ENCODE results near the gene BORCS5.

Gene BORCS5

DNA sequence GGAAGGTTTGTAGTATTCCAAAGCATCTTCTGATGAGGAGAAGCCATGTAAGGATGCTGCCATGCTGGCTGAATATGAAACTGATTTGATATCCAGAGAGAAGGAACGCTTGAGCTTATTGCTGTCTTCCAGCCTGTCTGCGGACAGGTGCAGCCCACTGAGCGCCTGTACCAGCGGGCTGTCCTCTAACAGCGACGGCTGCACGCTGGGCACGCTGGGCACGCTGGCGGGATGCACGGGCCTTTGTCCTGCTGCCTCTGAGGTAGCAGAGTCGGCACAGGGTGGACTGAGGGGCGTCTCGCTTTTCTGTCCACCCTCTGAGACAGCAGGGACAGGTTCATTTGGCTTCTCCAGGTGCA lies 120.6 kb downstream of the BORCS5 start:
- TF ChIP-seq, protein P1, sequence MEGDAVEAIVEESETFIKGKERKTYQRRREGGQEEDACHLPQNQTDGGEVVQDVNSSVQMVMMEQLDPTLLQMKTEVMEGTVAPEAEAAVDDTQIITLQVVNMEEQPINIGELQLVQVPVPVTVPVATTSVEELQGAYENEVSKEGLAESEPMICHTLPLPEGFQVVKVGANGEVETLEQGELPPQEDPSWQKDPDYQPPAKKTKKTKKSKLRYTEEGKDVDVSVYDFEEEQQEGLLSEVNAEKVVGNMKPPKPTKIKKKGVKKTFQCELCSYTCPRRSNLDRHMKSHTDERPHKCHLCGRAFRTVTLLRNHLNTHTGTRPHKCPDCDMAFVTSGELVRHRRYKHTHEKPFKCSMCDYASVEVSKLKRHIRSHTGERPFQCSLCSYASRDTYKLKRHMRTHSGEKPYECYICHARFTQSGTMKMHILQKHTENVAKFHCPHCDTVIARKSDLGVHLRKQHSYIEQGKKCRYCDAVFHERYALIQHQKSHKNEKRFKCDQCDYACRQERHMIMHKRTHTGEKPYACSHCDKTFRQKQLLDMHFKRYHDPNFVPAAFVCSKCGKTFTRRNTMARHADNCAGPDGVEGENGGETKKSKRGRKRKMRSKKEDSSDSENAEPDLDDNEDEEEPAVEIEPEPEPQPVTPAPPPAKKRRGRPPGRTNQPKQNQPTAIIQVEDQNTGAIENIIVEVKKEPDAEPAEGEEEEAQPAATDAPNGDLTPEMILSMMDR (IDR thresholded peaks at IDR 0.05; ENCODE audit: low read depth, low read length): no peak
- DNase-seq (ENCODE audit: low read depth, low spot score): no peak
- in situ Hi-C loops (cut with HindIII; ENCODE audit: low sequenced_read_pairs): no loop called here
- no peak overlapping the region for H3K4me3 ChIP-seq (ENCODE audit: low read depth, low read length)

DNA sequence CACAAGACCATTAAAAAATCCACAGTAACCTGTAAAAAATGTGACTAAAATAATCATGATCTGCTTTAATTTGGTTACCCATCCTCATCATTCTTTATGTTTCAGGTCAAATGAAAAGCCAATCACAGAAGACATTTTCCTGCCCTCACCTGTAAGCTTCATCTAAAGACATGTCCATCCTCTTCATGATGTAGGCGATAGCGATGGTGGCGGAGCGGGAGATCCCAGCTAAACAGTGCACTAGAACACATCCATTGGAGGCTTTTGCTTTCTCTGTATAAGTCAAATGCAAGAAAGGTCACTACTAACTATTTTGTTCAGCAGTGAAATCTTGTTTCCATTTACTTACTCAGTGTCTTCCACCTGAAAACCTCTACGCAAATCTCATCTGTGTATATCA lies 123.2 kb downstream of the BORCS5 start:
- no peak for DNase-seq (ENCODE audit: low read depth, low spot score)
- no peak overlapping the region for H3K4me3 ChIP-seq (ENCODE audit: low read depth, low read length)
- in situ Hi-C loops (cut with HindIII; ENCODE audit: low sequenced_read_pairs): no loop called here
- TF ChIP-seq, protein P1 (IDR thresholded peaks at IDR 0.05; ENCODE audit: low read depth, low read length): no peak

DNA sequence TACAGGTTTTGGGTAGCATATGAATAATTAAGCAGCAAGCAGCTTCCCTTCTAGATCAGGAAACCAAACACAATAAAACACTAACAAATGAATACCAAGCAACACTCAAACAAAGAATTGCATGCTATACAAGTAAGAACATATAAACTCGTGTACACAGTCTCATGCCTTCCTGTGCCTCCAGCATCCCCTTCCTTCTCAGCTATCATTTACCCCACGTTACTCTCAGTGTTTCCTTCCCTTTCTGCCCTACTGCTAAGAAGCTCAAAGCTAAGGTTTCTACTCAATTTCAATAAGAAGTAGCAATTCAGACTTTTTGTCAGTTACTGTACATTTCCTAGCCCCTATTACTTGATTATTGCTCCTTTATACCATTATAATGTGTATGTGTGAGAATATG lies 124.8 kb downstream of the BORCS5 start:
- DNase-seq (ENCODE audit: low read depth, low spot score): no peak
- in situ Hi-C loops (cut with HindIII; ENCODE audit: low sequenced_read_pairs): no loop called here
- no peak overlapping the region for H3K4me3 ChIP-seq (ENCODE audit: low read depth, low read length)
- TF ChIP-seq, protein P1 (IDR thresholded peaks at IDR 0.05; ENCODE audit: low read depth, low read length): no peak

DNA sequence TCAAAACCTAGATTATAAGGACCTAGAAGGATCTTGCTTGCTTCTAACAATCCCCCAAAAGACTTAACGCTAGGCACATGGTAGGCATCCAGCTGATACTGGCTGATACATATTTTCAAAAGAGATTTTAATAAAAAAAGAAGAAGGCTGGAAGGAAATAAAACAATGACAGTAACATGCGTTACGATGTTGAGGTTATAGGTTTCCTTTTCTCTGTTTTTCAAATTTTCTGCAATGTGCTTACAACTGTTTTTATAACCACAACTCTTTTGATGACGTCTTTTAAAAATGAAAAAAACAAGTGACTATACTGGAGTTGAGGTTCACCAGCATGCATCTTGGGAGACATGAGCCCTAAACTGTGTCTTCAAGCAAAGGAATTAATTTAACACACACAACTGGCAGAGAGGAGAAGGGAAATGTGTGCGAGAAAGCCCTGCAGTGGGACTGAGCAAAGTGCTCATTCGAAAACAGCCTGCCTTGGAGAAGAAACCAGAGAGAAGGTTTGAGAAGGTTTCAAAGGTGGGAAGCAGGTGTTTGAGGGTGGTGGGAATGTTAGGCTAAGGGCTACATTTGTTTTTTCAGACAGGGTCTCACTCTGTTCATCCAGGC lies 125.4 kb downstream of the BORCS5 start:
- in situ Hi-C loops (cut with HindIII; ENCODE audit: low sequenced_read_pairs): no loop called here
- no peak overlapping the region for H3K4me3 ChIP-seq (ENCODE audit: low read depth, low read length)
- TF ChIP-seq, protein P1 (IDR thresholded peaks at IDR 0.05; ENCODE audit: low read depth, low read length): no peak
- no peak for DNase-seq (ENCODE audit: low read depth, low spot score)

DNA sequence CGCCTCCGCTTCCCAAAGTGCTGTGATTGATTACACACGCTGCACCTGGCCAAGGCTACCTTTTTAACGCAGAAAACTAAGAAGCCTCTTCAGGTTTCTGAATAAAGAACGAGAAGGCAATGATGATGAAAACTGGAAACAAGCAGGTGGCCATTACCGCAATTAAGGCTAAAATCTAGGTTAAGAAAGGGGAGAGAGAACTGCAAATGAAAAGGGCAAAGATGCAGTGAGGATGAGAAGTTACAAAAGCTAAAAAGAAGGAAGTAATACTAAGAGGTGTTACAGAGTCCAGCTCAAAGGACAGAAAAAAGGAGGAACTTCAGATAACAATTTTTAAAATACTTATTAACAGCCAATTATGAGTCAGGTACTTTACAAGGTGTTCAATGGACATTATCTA lies 126.1 kb downstream of the BORCS5 start:
- DNase-seq (ENCODE audit: low read depth, low spot score): no peak
- TF ChIP-seq, protein P1 (IDR thresholded peaks at IDR 0.05; ENCODE audit: low read depth, low read length): no peak
- H3K4me3 ChIP-seq (ENCODE audit: low read depth, low read length): no peak overlapping the region
- in situ Hi-C loops (cut with HindIII; ENCODE audit: low sequenced_read_pairs): no loop called here

DNA sequence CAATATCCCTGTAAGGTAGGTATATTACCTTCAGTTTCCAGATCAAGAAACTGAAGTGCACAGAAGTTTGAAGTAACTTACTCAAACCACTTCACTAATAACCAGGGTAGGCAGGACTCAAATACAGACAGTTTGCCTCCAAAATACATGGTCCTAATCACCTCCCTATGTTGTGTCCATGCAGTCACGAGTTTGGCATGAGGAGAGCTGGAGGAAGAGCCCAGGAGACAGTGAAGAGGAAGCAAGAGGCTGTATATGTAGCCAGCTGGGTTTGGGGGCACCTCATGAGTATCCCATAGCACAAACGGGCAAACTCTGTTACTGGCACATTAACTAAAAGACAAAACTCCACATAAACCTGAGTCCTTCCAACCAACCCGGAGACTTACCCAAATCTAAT lies 126.6 kb downstream of the BORCS5 start:
- in situ Hi-C loops (cut with HindIII; ENCODE audit: low sequenced_read_pairs): no loop called here
- TF ChIP-seq, protein P1 (IDR thresholded peaks at IDR 0.05; ENCODE audit: low read depth, low read length): no peak
- DNase-seq (ENCODE audit: low read depth, low spot score): no peak
- H3K4me3 ChIP-seq (ENCODE audit: low read depth, low read length): no peak overlapping the region
